GM23248 (cell line): ENCODE results near the gene TFEB. TPM values are rescaled to one million over a fixed set of nuclear protein-coding genes. Genes with fewer than 3 reads are reported as not detected.

ENCODE experiments used
- DNase-seq: peaks from one replicate; pipeline ENCODE4 v3.0.0-alpha.2; 2015
- H2AFZ ChIP-seq: fragments of 200-600 bp; sonication (generic); 2 replicates; pipeline ENCODE4 v1.6.1; 2016; ENCODE audit warnings: antibody characterized with exemption
- H3F3A ChIP-seq: fragments of 200-600 bp; sonication (generic); 2 replicates; pipeline ENCODE4 v1.6.1; 2016; ENCODE audit warnings: mild to moderate bottlenecking, antibody characterized with exemption, mixed run types; ENCODE audit not compliant: insufficient read depth
- H3K27ac ChIP-seq: fragments of 200-600 bp; sonication (generic); 2 replicates; pipeline ENCODE4 v1.5.1; 2016; ENCODE audit warnings: mild to moderate bottlenecking
- H3K27me3 ChIP-seq: fragments of 200-600 bp; sonication (generic); replicated peaks from 2 replicates; pipeline ENCODE4 v1.6.1; 2016; ENCODE audit warnings: mild to moderate bottlenecking; ENCODE audit not compliant: insufficient read depth
- H3K36me3 ChIP-seq: fragments of 200-600 bp; sonication (generic); 2 replicates; pipeline ENCODE4 v1.6.1; 2016; ENCODE audit warnings: low read depth, mild to moderate bottlenecking
- H3K4me1 ChIP-seq: fragments of 200-600 bp; sonication (generic); 2 replicates; pipeline ENCODE4 v1.6.1; 2016; ENCODE audit warnings: mild to moderate bottlenecking; ENCODE audit not compliant: insufficient read depth
- H3K4me2 ChIP-seq: fragments of 200-600 bp; sonication (generic); one replicate; pipeline ENCODE4 v1.6.1; 2016; ENCODE audit warnings: mild to moderate bottlenecking; ENCODE audit not compliant: unreplicated experiment
- H3K4me3 ChIP-seq: fragments of 200-600 bp; sonication (generic); 2 replicates; pipeline ENCODE4 v1.5.1; 2016; ENCODE audit warnings: mild to moderate bottlenecking
- H3K79me2 ChIP-seq: fragments of 200-600 bp; sonication (generic); 2 replicates; pipeline ENCODE4 v1.6.1; 2016; ENCODE audit warnings: mild to moderate bottlenecking; ENCODE audit not compliant: insufficient read depth
- H3K9ac ChIP-seq: fragments of 200-600 bp; sonication (generic); 2 replicates; pipeline ENCODE4 v1.6.1; 2016; ENCODE audit warnings: mild to moderate bottlenecking
- H3K9me2 ChIP-seq: fragments of 200-600 bp; sonication (generic); 2 replicates; pipeline ENCODE4 v1.6.1; 2016; ENCODE audit warnings: mixed run types, mild to moderate bottlenecking, moderate library complexity; ENCODE audit not compliant: insufficient read depth
- H3K9me3 ChIP-seq: fragments of 200-600 bp; sonication (generic); one replicate; pipeline ENCODE4 v1.6.1; 2017; ENCODE audit warnings: low read depth
- H4K20me1 ChIP-seq: fragments of 200-600 bp; sonication (generic); 2 replicates; pipeline ENCODE4 v1.6.0; 2016; ENCODE audit not compliant: insufficient read depth
- EZH2 ChIP-seq: fragments of 200-600 bp; sonication (generic); IDR thresholded peaks from 2 replicates; pipeline ENCODE4 v1.6.1; 2018; ENCODE audit warnings: antibody characterized with exemption, mild to moderate bottlenecking; ENCODE audit not compliant: insufficient read depth, poor library complexity, severe bottlenecking
- EZH2phosphoT487 ChIP-seq: fragments of 200-600 bp; sonication (generic); IDR thresholded peaks from 2 replicates; pipeline ENCODE4 v1.6.1; 2018; ENCODE audit warnings: antibody characterized with exemption, moderate library complexity, mild to moderate bottlenecking, low read depth; ENCODE audit not compliant: insufficient read depth
- WGBS, 2 experiments: methylation state at CpG; one replicate each; pipeline ENCODE4 v1.1.6; 2015 to 2017; ENCODE audit warnings: low lambda C conversion rate in 2 of 2, low coverage in 1 of 2; ENCODE audit errors: missing lambda C conversion rate in 2 of 2; 5-methylcytosine and 5-hydroxymethylcytosine counted together
- in situ Hi-C: fragments of 300-500 bp; cut with MboI; formaldehyde crosslinking; loops from 2 replicates; pipeline ENCODE4 v1.15.0; 2020
- polyA plus RNA-seq: library from polyadenylated mRNA; unstranded; fragments of >200 nt; fragmentation: Nextera tagmentation; extraction: Ambion mirVana; gene quantifications from 2 replicates; pipeline ENCODE4 v1.2.1, GENCODE V29; 2016
- total RNA-seq: library from RNA; depleted of rRNA; stranded (reverse); fragments of >200 nt; shearing (Covaris generic); gene quantifications from 2 replicates; pipeline ENCODE4 v1.2.3, GENCODE V29; 2014

TFEB gene
- total and polyA plus RNA-seq, 2 experiments from 2014 or later = 5.5 to 5.7 TPM

DNA sequence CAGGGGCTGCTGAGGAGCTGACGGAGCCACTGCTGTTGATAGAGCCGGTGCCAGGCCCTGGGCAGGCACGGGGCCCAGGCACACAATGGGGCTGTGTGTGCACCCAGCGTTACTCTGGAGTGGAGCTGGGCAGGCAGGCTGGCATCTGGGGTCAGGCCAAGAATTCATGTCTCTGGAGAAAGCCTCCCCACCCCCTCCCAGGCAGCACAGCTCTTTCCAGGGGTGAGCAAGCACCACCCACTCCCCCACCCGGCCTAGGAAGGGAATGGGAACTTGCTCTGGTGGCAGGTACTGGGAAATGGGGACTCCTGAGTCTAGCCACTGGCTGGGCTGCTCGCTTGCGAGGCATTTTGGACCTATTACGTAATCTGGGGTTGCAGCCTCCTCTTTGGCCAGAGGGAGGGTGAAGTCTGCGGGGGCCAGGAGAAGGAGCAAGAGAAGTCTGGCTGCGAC is 22.7 kb downstream of the TFEB start:
- DNase-seq = peak; percentile 47
- H3K9ac ChIP-seq = no peak overlapping the region
- no peaks in the 10 kb centered on the region for H3K36me3 ChIP-seq
- H3K79me2 ChIP-seq = no peaks in the 10 kb centered on the region
- H3K9me3 ChIP-seq = no peaks in the 10 kb centered on the region
- 69 to 81% methylated on average over 9 of the region's 10 CpGs for WGBS, 2 experiments
- no peaks in the 10 kb centered on the region for H3K9me2 ChIP-seq
- H3F3A ChIP-seq = no peaks in the 10 kb centered on the region
- no peak overlapping the region for H3K4me3 ChIP-seq
- no peak overlapping the region for H2AFZ ChIP-seq
- H3K4me2 ChIP-seq = no peak overlapping the region
- H3K4me1 ChIP-seq = peaks cover 23% of the 10 kb centered on the region
- no peaks in the 10 kb centered on the region for H4K20me1 ChIP-seq
- TF ChIP-seq EZH2 (no peak), EZH2phosphoT487 (no peak)
- H3K27me3 ChIP-seq = no peaks in the 10 kb centered on the region
- no peak overlapping the region for H3K27ac ChIP-seq
- in situ Hi-C loops = no loop called here

DNA sequence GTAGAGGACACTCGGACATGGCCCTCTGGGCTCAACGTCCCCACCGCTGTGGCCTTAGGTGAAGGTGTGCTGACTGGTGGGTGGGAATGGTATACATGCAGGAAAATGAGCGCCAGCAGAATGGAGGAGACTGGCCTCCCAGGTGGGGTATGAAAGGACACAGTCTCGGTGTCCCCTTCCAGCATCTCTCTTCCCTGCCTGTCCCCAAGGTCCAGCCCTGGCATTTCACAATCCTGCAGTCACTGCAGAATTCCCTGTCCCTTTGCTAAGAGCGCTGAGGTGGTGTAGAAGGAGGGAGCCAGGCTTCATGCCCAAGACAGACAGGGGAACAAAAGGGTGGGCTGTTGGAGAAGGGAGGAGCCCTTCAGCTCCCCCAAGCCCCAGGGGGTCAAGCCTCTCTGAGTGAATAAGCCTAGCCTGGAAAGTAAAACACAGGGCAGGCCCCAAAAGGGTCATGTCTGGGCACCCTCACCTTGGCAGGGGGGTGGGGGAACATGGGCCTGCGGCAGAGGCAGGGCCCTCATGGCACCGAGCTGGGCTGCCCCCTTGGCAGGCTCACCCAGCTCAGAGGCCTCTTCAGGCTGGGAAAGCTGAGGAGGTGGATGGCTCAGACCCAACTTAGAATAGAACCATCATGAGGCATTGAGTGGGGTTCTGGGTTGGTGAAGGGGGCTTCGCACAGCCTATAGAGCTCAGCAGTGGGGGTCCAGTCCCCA is 23.9 kb downstream of the TFEB start:
- Histone ChIP-seq H3K27ac (no peak overlapping the region), H3F3A (no peaks in the 10 kb centered on the region), H3K9me2 (no peaks in the 10 kb centered on the region), H3K9ac (no peak overlapping the region), H4K20me1 (no peaks in the 10 kb centered on the region), H3K4me3 (no peak overlapping the region), H2AFZ (no peak overlapping the region), H3K27me3 (no peaks in the 10 kb centered on the region), H3K4me1 (peaks cover 21% of the 10 kb centered on the region), H3K36me3 (no peaks in the 10 kb centered on the region), H3K9me3 (no peaks in the 10 kb centered on the region), H3K79me2 (no peaks in the 10 kb centered on the region), H3K4me2 (no peak overlapping the region)
- in situ Hi-C loops = no loop called here
- no peak for DNase-seq
- TF ChIP-seq EZH2phosphoT487 (no peak), EZH2 (no peak)
- 95 to 98% methylated on average over 9 of the region's 9 CpGs for WGBS, 2 experiments

DNA sequence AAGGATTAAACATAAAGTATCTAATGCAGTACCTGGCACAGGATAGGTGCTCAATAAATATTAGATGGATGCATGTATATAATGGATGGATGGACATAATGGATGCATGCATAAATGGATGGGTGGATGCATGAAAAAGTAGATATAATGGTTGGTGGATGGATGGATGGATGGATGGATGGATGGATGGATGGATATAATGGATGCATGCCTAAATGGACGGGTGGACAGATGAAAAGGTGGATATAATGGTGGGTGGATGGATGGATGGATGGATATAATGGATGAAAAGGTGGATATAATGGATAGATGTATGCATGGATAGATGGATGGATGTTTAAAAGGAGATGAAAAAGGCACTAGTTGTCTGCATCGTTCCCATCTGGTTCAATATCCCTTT is 26.0 kb downstream of the TFEB start:
- no peaks in the 10 kb centered on the region for H3K27me3 ChIP-seq

DNA sequence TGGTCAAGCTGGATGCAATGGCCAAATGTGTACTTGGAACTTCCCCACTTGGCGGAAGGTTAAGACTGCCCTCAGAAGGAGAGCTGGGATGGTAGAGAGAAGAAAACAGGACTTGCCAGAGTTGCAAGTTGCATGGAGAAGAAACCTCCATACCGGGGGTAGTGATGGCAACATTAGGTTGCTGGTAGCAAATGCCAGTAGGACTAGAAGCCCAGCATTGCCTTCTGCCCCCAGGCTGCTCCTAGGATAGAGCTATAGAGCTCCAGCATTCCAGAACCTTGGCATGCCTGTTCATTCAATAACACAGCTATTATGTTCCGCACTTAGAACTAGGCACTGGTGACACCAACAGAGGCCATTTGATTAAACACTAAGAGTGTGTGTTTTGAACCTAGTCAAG is 26.6 kb downstream of the TFEB start:
- in situ Hi-C loops = no loop called here
- H3K9ac ChIP-seq = no peak overlapping the region
- H3F3A ChIP-seq = 0 out of 2 replicates have a peak, but pooled peaks cover 11% of the 10 kb centered on the region
- H3K27ac ChIP-seq = no peak overlapping the region
- H3K36me3 ChIP-seq = no peaks in the 10 kb centered on the region
- no peak overlapping the region for H3K4me2 ChIP-seq
- no peaks in the 10 kb centered on the region for H3K9me3 ChIP-seq
- H3K9me2 ChIP-seq = no peaks in the 10 kb centered on the region
- H3K79me2 ChIP-seq = no peaks in the 10 kb centered on the region
- H3K4me3 ChIP-seq = no peak overlapping the region
- no peak for DNase-seq
- H2AFZ ChIP-seq = no peak overlapping the region
- H4K20me1 ChIP-seq = no peaks in the 10 kb centered on the region
- WGBS, 2 experiments = 89 to 98% methylated on average over 3 of the region's 3 CpGs
- no peaks in the 10 kb centered on the region for H3K27me3 ChIP-seq
- H3K4me1 ChIP-seq = peaks cover 32% of the 10 kb centered on the region
- TF ChIP-seq EZH2 (no peak), EZH2phosphoT487 (no peak)

More for the DNA sequence above, 26.0 kb downstream of the TFEB start:
- H3K9ac ChIP-seq = no peak overlapping the region
- H3K9me3 ChIP-seq = no peaks in the 10 kb centered on the region
- no peak for TF ChIP-seq EZH2phosphoT487
- TF ChIP-seq EZH2 = no peak
- H3K9me2 ChIP-seq = no peaks in the 10 kb centered on the region
- no peak overlapping the region for H3K27ac ChIP-seq
- in situ Hi-C loops = no loop called here
- no peaks in the 10 kb centered on the region for H4K20me1 ChIP-seq
- H3F3A ChIP-seq = 0 out of 2 replicates have a peak, but pooled peaks cover 11% of the 10 kb centered on the region
- peaks cover 35% of the 10 kb centered on the region for H3K4me1 ChIP-seq
- no peak overlapping the region for H3K4me3 ChIP-seq
- no peak overlapping the region for H2AFZ ChIP-seq
- no peaks in the 10 kb centered on the region for H3K36me3 ChIP-seq
- 73 to 81% methylated on average over 2 of the region's 2 CpGs for WGBS, 2 experiments
- DNase-seq = no peak
- no peaks in the 10 kb centered on the region for H3K79me2 ChIP-seq
- no peak overlapping the region for H3K4me2 ChIP-seq
